ENCODE data around the gene MANSC4. TPM values are rescaled to one million over a fixed set of nuclear protein-coding genes. Genes with fewer than 3 reads are reported as not detected.

The MANSC4 gene
- total and polyA plus RNA-seq, 2 experiments from 2014 or later = not detected

GRCh38 chr12:27772328-27773049, 7.5 kb downstream of the MANSC4 start:
- Mint-ChIP-seq H3K27ac (no peak overlapping the region), H3K4me1 (no peaks in the 10 kb centered on the region), H3K36me3 (ENCODE audit: low read depth) (no peaks in the 10 kb centered on the region), H3K27me3 (ENCODE audit: insufficient read depth, low read depth, poor library complexity) (peaks cover 2% of the 10 kb centered on the region), H3K9me3 (no peaks in the 10 kb centered on the region), H3K4me3 (no peak overlapping the region)
- Histone ChIP-seq H2AFZ (no peak overlapping the region), H3K27me3 (ENCODE audit: insufficient read depth) (no peaks in the 10 kb centered on the region), H3K27ac (ENCODE audit: low read depth) (no peak overlapping the region), H3K4me2 (no peak overlapping the region), H3F3A (replicated peaks; ENCODE audit: low read depth) (no peaks in the 10 kb centered on the region), H3K4me1 (ENCODE audit: insufficient read depth) (no peaks in the 10 kb centered on the region), H3K9me2 (ENCODE audit: insufficient read depth) (no peaks in the 10 kb centered on the region), H3K36me3 (ENCODE audit: insufficient read depth) (no peaks in the 10 kb centered on the region), H4K20me1 (replicated peaks; ENCODE audit: insufficient read depth) (no peaks in the 10 kb centered on the region), H3K79me2 (replicated peaks; ENCODE audit: insufficient read depth) (no peaks in the 10 kb centered on the region), H3K4me3 (no peak overlapping the region)
- DNase-seq (ENCODE audit: low spot score) = no peak
- no peak for ATAC-seq
- TF ChIP-seq ZNF114 (CRISPR knock-in tag; IDR thresholded peaks at IDR 0.05) (no peak), ZNF462 (CRISPR knock-in tag; IDR thresholded peaks at IDR 0.05) (no peak), STAT1 (IDR thresholded peaks at IDR 0.05; ENCODE audit: unreplicated experiment) (no peak), JUNB (IDR thresholded peaks at IDR 0.05; ENCODE audit: unreplicated experiment) (no peak), CREB1 (CRISPR knock-in tag; IDR thresholded peaks at IDR 0.05; ENCODE audit: low read depth) (no peak), POLR2AphosphoS5 (IDR thresholded peaks at IDR 0.05; ENCODE audit: low read depth) (no peak)
